HL-60/S4 treated with retinoic acid at 250 ng/mL for 4 days and 3 days (cell line): Measurements from ENCODE around the gene ATP11C.
"Not testable (repeated sequence)": the region's sequence is repeated elsewhere in the genome, so short reads cannot be mapped to it uniquely, and the experiment has no call there.

Experiments used
- in situ Hi-C: fragments of 300-500 bp; cut with MboI; formaldehyde crosslinking; loops from 2 replicates; pipeline ENCODE4 v1.7.0; 2022; ENCODE audit warnings: low sequenced_read_pairs

Gene ATP11C

DNA sequence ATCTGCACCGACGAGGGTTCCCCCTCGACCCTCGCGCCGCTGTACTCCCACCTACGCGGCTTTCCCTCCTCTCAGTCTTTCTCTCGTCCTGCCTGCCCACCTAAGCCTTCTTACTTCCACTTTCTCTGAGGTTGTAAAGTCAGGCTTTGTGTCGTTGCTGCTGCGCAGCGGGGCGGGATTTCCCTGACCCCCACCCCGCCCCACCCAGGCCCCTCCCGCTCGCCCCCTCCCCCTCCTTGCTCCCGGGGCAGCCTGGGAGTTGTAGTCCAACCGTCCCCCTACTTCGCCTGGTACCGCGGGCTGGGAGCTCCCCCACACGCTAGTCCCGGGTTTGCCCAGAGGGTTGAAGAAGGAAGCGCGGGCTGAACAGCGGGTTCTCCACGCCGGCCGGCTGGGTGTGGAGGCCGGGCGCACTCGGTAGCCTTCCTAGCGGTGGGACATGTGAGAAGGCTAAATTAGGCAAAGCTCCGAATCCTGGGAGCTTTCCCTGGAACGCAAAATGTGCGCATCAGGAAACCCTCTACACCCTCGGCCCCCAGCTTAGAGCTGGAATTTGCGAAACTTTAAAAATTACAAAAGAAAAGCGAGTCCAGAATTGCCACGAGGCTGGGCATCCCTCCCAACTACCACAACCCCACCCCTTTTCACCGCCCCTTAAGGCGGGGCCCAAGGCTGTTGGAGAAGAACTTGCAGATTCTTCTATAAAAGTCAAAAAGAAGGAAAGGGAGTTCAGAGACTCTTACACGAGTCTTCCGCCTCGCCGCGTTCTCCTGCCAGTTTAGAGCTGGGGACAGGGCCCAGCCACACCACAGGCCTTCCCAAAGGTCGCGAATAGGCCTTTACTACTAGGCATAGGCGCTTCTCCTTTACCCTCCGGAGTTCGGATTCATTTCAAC lies at the start of gene ATP11C:
Gene ATP11C (minus strand): TSS at position 153 of the 896 bp plus-strand sequence. CDS start 1,011 bp downstream, outside the sequence.
- in situ Hi-C loops = no loop called here

DNA sequence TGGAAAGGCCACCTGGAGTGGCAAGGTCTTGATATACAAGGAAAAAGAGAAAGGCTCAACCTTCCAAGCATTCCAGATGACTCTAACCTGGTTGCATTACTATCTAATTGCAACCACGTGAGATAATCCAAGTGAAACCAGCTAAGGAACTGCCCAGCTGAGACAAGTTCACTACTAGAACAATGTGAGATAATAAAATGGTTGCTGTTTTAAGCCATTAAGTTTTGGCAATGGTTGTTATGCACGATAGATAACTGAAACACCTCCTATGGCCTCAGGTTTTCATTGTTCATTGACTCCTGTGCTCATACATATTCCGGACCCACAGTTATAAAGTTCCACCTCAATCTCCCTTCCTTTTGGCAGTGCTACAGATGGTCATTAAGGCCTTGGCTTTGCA lies 41.6 kb upstream of the ATP11C start:
- in situ Hi-C loops = no loop called here

DNA sequence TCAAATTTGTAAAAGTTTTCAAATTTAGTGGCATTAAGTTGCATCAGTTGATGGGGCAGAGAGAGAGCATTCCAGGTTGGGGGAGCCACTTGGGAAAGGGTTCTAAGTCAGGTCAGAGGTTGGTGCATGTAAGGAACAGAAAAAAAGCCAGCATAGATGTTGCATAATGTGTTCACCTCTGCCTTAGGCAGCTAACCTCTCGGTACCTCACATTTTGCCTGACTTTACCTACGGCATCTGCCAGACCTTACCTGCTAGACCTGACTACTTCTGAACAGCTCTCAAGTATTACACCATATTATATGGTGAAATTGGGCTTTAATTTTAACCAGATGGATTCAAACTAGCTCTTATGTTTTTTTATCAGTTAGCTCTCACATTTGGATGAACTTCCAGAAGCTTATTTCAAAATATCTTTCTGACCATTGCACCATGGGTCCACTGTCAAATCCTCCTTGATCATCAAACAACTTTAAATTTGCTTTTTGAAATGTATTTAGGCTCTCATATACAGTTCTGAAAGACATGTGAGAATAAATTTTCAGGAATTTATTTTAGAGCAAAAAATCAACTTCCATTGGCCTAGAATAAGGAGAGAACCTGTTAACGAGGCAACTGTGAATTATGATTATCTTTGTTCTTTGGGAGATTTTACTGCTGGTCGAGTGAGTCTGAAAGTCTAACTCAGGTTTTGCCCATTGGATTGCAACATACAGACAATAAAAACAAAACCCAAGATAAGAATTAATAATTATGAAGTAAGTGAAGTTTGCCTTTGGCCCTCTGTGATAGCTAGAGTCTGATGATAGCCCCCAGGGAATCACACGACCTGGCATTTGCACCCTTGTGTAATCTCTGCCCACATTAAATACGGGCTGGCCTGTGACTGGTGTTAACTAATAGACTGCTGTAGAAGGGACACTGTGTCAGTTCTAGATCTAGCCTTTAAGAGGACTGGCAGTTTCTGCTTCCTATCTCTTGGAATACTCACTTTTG lies 40.1 kb upstream of the ATP11C start:
- in situ Hi-C loops = no loop called here

DNA sequence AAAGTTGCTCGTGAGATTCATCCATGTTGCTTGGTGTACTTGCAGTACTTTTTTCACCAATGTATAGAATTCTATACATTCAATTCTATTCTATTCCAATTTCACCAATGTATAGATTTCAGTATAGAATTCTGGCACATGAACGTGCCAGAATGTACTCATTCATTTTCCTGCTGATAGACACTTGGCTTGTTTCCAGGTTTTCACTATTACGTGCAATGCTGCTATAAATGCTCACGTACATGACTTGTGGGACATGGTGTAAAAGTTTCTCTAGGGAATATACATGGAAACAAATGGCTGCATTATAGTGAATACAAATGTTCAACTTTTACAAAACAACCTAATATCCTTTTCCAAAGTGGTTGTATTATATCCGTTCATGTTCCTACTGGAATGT lies 39.3 kb upstream of the ATP11C start:
- in situ Hi-C loops = no loop called here

DNA sequence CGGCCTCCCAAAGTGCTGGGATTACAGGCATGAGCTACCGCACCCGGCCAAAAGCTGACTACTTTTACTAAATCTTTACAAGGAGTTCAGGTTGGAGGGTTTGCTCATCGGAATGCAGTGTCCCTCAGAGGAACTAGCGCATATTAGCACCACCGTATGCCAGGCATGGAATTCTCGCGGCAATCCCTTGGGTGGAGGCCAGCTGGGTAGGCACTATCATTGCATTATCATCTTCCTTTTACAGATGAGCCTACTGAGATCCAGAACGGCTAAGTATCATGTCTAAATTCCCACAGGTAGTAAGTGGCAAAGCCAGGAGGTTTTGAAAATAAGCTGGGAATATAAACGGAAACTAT lies 38.5 kb upstream of the ATP11C start:
- in situ Hi-C loops = no loop called here

DNA sequence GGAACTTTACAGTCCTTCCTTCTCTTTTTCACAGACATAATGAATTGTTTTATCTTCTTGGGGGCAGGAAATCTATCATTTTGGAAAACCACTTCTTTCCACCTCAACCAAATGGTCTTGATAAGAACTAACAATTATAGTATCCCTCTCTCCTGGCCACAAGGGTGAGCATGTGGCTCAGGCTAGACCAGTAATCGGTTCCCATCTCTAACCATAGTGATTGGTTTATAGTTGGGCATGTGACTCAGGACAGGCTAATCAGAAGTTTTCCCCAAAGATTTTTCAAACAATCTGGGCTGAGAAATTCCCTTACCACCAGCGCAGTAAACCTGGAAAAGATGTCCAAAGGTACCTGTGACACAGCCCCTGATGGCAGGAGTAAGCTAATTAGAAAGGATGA lies 36.4 kb upstream of the ATP11C start:
- in situ Hi-C loops = no loop called here

DNA sequence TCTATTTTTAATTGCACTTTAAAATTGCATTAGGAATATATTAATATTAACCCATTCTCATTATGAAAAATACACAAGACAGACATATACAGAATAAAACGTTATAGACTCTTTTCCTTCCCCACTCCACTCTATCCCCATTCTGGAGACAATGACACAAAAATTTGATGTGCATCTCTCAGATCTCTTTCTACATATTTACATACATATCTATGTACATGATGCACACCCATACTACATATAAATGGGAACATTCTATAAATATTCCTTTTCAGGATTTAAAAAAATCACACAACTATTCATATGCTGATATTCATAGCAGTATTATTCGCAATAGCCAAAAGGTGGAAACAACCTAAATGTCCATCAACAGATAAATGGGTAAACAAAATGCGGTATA lies 34.9 kb upstream of the ATP11C start:
- in situ Hi-C loops = no loop called here

DNA sequence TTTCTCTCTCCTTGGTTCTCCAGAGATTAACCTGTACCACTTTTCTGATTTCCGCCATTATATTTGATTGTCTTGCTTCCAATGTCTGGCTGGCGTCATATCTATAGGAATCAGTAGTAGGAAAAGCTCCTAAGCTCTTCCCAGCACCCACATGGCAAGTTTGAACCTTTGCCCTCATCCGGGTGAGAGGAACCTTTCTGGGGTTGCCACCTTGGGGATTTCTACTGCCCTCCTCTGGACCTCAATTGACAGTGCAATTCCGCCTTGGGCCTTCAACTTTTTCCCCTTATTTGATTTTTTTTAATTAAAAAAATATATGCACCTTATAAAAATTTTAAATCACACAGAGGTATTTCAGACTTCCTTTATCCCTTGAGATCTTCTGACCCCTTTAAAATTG lies 34.4 kb upstream of the ATP11C start:
- in situ Hi-C loops = no loop called here

DNA sequence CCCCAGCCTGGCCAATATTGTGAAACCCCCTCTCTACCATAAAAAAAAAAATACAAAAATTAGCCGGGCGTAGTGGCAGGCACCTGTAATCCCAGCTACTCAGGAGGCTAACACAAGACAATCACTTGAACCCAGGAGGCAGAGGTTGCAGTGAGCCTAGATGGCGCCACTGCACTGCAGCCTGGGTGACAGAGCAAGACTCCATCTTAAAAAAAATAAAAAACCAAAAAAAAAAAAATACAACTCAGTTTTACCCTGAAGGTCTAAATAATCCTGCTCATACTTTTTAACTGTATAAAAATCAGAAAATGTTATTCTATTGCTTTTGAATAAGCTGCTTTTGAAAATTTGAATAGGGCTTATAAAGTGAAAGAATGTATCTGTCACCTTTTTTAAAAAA lies 33.3 kb upstream of the ATP11C start:
- in situ Hi-C loops = not testable (repeated sequence)

DNA sequence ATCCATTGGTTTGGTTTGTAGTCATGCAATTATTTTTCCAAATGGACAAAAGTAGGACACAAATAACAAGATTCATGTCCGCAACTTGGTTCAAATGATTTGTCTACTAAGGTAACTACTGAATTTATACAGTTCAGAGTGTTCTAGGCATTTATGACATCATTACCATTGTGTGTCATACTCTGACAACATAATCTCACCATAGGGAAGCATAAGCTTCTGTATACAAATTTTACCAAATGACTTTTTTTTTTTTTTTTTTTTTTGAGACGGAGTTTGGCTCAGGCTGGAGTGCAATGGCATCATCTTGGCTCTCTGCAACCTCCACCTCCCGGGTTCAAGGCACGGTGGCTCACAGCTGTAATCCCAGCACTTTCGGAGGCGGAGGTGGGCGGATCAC lies 32.6 kb upstream of the ATP11C start, which contains the start of gene CXorf66:
Gene CXorf66 (minus strand): TSS at position 101 of the 400 bp plus-strand sequence. CDS start 25 bp downstream, at position 76.
- in situ Hi-C loops = no loop called here

DNA sequence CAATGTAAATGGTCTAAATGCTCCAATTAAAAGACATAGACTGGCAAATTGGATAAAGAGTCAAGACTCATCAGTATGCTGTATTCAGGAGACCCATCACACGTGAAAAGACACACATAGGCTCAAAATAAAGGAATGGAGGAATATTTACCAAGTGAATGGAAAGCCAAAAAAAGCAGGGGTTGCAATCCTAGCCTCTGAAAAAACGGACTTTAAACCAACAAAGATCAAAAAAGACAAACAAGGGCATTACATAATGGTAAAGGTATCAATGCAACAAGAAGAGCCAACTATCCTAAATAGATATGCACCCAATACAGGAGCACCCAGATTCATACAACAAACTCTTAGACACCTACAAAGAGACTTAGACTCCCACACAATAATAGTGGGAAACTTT lies 28.2 kb upstream of the ATP11C start:
- in situ Hi-C loops = not testable (repeated sequence)

DNA sequence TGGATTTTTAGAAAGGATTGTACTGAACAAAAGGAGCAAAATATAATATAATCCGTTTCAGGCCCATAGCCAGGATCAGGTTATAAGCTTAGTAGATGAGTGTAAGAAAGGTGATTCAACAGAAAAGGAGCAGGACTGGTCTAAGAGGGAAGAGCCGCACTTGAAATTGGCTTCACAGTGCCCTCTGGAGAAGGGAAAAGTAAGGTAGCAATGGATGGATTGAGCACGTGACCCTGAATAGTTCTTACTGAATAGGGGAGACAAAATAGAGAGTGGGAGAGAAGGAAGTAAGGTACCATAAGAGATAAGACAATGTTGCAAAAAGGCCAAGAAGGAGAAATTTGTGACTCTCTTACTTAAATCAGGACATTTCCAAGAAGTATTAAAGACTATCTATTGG lies 16.9 kb upstream of the ATP11C start:
- in situ Hi-C loops = no loop called here

DNA sequence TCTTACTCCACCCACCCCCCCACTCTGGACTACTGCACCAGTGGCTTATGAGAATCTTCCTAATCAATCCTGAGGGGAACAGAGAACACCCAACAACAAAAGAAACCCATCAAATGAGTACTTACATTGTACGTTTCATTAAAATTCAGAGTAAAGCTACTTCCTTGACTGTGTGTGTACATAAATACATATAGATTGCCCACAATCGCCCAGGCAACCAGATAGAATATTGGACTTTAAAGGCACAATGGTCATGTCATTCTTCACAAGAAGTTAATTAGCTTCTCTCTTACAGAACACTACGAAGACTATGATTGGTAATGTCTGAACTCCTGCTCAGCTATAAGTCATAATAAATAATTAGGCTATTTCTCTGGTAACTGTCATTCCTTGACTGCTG lies 12.2 kb upstream of the ATP11C start:
- in situ Hi-C loops = no loop called here

DNA sequence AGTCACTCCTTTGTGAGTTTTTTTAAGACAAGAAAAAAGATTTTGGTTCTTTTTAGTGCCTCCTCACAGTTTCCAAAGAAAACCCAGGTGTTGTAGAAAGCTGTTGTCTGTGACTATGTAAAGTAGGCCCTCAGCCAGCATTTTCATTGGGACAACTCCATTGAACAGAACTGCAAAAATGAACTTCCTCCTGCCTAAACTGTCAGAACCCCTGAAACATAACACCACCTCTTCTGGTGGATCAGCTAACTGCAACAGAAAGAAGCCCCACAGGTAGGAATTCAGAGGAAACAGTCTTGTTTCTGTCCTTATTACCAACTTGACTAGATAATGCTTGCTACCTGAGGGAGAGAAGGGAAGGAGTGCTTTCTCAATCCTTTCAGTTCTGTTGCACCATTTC lies 3.4 kb upstream of the ATP11C start:
- in situ Hi-C loops = no loop called here

DNA sequence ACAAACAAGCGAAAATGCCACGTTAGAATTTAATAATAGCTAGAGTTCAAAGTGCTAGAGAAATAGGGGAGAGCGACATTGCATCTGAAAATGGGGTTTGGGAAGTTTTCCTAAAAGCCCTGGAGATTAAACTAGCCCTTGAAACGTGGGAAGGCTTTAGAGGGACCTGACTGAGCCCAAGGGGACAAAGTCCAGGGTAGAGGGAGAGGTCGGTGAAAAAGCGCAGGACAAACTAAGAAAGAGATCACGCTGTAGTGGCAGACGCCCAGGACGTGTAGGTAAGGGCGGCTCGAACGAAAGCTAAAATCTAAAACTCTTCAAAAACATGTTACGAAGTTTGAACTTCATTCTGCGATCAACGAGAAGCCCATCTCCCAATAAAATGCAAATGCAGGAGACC lies 1.1 kb upstream of the ATP11C start:
- in situ Hi-C loops = no loop called here

DNA sequence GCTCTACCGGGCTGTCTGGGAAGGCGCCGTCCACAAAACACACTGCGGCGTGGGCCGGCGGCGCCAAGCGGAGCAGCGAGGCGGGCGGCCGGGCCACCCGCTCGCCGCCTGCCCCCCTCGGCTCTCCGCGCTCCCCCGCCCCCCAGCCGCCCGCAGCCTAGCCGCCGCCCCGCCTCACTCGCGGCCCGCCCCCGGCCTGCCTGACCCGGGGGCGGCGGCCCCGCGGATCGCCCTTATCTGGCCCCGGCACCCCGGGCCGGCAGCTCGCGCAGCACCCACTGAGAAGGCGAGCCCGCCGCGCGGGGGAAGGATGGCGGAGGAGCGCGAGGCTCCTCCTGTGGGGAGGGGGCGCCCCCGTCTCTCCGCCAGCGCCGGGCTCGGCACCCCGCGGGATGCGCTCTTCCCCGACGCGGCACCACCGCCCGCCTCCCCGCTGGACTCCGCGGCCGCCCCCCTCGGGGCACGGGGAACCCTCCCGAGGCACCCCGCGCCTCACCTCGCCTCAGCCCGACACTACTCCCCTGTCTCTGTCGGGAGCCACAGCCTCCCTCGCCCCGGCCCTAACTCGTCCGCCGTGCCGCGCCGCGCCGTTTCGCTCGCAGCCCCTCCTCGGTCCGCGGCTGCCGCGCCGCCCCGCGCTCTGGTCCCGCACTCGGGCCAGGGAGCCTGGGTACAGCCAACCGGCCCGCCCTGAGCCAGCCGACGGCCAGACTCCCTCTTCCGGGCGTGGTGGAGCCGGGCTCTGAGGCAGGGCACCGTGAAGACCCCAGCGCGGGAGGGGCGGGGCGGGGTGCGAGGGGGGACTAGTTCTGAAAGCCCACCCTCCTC lies 566 bp downstream of the ATP11C start:
- in situ Hi-C loops = no loop called here

DNA sequence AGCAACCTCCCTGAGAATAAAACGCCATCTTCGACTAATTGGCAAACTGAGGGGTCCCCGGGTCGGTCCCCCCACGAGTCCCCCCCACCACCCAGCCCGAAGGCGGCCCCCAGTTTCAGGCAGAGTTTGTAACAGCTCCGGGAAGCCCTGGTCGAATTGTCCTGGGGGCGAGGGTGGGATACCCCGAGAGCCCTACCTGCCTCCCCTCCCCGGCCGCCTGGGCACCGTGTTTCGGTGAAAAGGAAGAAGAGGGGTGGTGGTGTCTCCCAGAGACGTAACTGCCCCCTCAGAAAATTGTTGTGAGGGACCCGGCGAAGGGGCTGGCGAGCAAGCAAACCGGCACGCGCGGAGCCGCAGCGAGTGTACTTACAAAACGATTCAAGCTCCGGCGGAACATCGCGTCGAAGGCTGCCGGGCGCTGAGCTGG lies 1.2 kb downstream of the ATP11C start:
- in situ Hi-C loops = no loop called here

DNA sequence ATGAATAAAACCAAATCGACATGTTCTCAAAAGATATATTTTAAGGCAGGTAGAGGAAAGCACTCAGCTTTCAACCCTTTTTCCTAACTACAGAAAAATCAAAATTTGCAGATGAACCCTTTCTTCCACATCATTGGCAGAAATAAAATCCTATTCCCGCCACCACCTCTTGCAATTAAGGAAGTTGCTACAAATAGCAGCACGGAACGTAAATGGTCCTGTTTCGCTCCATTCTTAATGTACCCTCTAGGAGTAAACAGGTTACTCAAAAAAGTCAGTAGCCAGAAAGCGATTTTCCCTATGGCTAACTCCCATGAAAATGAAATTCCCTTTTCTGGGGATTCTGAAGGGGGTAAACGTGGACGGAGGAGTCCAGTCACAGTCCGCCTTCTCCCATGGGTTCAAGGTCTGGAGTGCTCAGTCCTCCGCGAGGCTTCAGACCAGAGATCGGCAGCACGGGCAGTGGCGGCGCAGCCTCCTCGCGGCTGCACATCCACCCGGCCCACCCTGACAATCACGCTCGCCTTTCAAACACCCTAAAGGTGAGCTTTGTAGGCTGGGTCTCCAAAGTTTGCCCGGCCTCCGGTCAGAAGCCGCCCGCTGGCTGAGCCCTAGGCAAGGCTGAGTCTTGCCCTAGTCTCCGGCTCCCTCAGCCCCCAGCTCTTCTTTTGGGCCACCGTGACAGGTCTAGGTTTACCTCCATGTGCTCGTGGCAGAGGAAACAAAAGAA lies 1.8 kb downstream of the ATP11C start:
- in situ Hi-C loops = no loop called here

DNA sequence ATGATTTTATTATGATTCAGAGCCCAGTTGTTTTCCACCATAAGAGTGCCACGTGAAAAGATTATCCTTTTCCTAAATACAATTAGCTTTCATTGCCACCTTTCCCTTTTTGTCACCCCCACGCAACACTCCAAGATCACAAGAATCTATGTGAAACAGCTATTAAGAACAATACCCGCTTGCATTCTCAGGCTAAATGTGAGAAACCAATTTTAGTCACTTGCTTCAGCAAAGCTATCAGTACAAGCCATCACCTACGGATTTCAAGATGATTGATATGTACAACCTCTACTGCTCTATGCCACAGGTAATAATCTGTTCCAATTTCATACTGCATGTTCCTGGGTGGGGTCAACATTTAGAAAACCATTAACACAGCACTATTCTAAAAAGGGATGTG lies 2.5 kb downstream of the ATP11C start:
- in situ Hi-C loops = no loop called here

DNA sequence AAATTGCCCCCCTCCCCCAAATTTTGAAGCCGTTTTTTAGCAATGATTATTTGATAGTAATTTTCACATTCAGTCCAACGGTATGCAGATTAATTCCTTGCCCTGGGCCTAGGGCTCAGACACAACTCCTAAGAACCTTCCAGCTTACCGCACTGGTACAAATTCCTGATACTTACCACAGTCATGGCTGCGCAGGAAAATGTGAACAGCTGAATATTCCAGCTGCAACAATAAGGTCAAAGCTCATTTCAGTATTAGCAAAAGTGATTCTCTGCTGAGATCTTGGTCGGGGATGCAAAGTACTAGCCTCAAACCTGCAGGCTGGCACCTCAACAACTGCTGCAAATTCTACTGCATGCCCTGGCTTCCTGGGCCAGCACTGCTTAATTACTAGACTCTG lies 3.0 kb downstream of the ATP11C start:
- in situ Hi-C loops = no loop called here
